ENCODE results near the gene LRCOL1.

Gene LRCOL1

DNA sequence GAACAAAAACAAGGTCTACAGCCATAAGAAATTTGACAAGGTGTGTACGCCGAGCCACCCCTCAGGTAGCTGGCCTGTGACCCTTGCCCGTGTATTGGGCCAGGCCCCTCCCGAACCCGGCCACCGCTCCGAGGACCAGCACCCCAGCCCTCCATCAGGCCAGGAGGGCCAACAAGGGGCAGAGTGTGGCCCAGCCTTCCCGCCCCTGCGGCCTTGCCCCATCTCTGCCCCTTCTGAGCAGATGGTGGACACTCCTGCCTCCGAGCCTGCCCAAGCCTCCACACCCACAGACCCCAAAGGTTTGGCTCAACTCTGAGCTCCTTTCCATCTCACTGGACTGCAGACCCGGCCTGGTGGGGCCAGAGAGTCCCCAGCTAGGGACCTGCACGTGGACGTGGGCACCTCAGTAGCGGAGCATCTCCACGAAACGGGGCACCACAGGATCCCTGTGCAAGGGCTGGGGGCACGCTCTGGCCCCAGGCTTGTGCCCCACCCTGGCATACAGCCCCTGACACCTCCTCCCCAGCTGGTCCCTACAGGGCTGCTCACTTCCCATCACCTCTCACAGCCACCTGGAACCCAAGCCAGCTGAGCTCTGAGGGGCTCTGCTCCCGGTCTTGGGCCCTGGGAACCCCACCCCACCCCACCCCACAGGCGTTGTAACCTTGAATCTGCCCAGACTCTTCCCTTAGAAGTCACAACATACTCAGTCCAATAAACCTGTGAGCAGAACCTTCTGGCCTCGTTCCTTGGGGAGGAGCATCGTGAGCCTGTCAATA is 11.5 kb upstream of the LRCOL1 start:
- H3K27ac ChIP-seq (ENCODE audit: insufficient read depth in 1 of 2, low read depth in 1 of 2, low read length in 2 of 2, poor library complexity in 1 of 2, severe bottlenecking in 2 of 2): no peak overlapping the region
- CTCF ChIA-PET: interaction anchor here (1.3 to 3.5 kb wide), 3 partner anchors 9 to 16 kb away, joined by 3 to 12 read pairs (median 5); no protein-coding TSS in a partner anchor

GRCh38 chr12:132620899-132621656 is 10.7 kb upstream of the LRCOL1 start:
- no peak for DNase-seq
- no peak overlapping the region for H3K27ac ChIP-seq (ENCODE audit: insufficient read depth in 1 of 2, low read depth in 1 of 2, low read length in 2 of 2, poor library complexity in 1 of 2, severe bottlenecking in 2 of 2)
- CTCF ChIA-PET: interaction anchor here (1.3 to 3.5 kb wide), 3 partner anchors 8 to 16 kb away, joined by 3 to 12 read pairs (median 5); no protein-coding TSS in a partner anchor
- 84% methylated on average over 24 of the region's 28 CpGs for WGBS (ENCODE audit: insufficient coverage)
- H3K4me1 ChIP-seq (ENCODE audit: control extremely low read depth in 1 of 4, control insufficient read depth in 4 of 4, insufficient read depth in 4 of 4, low read length in 3 of 4): peaks cover 0 to 4% (median 1%) of the 10 kb centered on the region in 4 experiments
- H3K36me3 ChIP-seq (ENCODE audit: control insufficient read depth in 4 of 4, insufficient read depth in 4 of 4, low read length in 3 of 4): peaks cover 0 to 34% (median 16%) of the 10 kb centered on the region in 4 experiments
- POLR2A ChIA-PET: interaction anchor here (0.6 kb wide), 1 partner anchor 13 kb away, joined by 3 read pairs; no protein-coding TSS in a partner anchor
- no peak overlapping the region for H3K4me3 ChIP-seq (ENCODE audit: control insufficient read depth in 1 of 7, extremely low read depth in 1 of 7, insufficient read depth in 4 of 7, low read depth in 2 of 7, low read length in 6 of 7)
- H3K9me3 ChIP-seq (ENCODE audit: control extremely low read depth in 1 of 5, control insufficient read depth in 4 of 5, insufficient read depth in 2 of 5, low read depth in 1 of 5, low read length in 4 of 5): peaks cover 0 to 21% (median 19%) of the 10 kb centered on the region in 5 experiments
- H3K27me3 ChIP-seq (replicated peaks in 2 of 5; ENCODE audit: control insufficient read depth in 4 of 5, insufficient read depth in 5 of 5, low read length in 4 of 5): peaks cover 7 to 51% (median 12%) of the 10 kb centered on the region in 5 experiments

More for the DNA sequence above, 11.5 kb upstream of the LRCOL1 start:
- H3K4me3 ChIP-seq (ENCODE audit: control insufficient read depth in 1 of 7, extremely low read depth in 1 of 7, insufficient read depth in 4 of 7, low read depth in 2 of 7, low read length in 6 of 7): no peak overlapping the region
- H3K27me3 ChIP-seq (replicated peaks in 2 of 5; ENCODE audit: control insufficient read depth in 4 of 5, insufficient read depth in 5 of 5, low read length in 4 of 5): peaks cover 7 to 44% (median 10%) of the 10 kb centered on the region in 5 experiments
- H3K36me3 ChIP-seq (ENCODE audit: control insufficient read depth in 4 of 4, insufficient read depth in 4 of 4, low read length in 3 of 4): peaks cover 0 to 40% (median 17%) of the 10 kb centered on the region in 4 experiments
- POLR2A ChIA-PET: no interaction called here
- WGBS (ENCODE audit: insufficient coverage): 92% methylated on average over 15 of the region's 21 CpGs
- DNase-seq: no peak
- peaks cover 0 to 4% (median 1%) of the 10 kb centered on the region in 4 experiments for H3K4me1 ChIP-seq (ENCODE audit: control extremely low read depth in 1 of 4, control insufficient read depth in 4 of 4, insufficient read depth in 4 of 4, low read length in 3 of 4)
- H3K9me3 ChIP-seq (ENCODE audit: control extremely low read depth in 1 of 5, control insufficient read depth in 4 of 5, insufficient read depth in 2 of 5, low read depth in 1 of 5, low read length in 4 of 5): peaks cover 0 to 14% (median 11%) of the 10 kb centered on the region in 5 experiments

DNA sequence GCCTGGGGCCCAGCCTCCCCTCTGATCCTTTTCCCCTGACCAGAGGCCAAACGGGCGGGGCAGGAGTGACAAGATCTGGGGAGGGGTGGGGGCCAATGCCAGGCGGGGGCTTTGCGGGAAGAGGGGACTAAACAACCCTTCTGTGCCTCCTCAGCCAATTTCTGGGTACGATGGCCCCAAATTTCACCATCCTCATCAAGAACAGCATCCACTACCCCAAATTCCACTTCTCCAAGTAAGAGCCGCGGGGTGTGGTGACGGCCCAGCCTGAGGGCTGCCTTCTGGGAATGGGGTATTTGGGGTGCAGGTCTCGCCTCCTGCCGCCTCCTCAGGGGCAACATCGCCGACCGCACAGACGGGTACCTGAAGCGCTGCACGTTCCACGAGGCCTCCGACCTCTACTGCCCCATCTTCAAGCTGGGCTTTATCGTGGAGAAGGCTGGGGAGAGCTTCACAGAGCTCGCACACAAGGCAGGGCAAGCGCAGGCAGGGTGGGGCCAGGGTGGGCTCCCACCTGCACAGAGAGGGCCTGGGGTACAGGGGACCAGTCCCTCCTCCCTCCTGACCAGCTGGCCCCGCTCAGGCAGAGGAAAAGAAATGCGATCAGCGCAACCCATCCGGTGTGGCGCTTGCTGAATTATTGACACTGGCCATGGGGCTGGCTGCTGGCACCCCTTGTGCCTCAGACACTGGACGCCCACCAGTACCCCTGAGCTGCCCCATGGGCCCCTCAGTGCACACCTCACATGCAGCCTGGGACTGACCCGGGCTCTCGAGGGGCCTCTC is 9.9 kb upstream of the LRCOL1 start:
- peaks cover 0 to 26% (median 12%) of the 10 kb centered on the region in 4 experiments for H3K36me3 ChIP-seq (ENCODE audit: control insufficient read depth in 4 of 4, insufficient read depth in 4 of 4, low read length in 3 of 4)
- peaks cover 0 to 4% (median 1%) of the 10 kb centered on the region in 4 experiments for H3K4me1 ChIP-seq (ENCODE audit: control extremely low read depth in 1 of 4, control insufficient read depth in 4 of 4, insufficient read depth in 4 of 4, low read length in 3 of 4)
- POLR2A ChIA-PET: no interaction called here
- no peak overlapping the region for H3K27ac ChIP-seq (ENCODE audit: insufficient read depth in 1 of 2, low read depth in 1 of 2, low read length in 2 of 2, poor library complexity in 1 of 2, severe bottlenecking in 2 of 2)
- 51% methylated on average over 22 of the region's 29 CpGs for WGBS (ENCODE audit: insufficient coverage)
- H3K27me3 ChIP-seq (replicated peaks in 2 of 5; ENCODE audit: control insufficient read depth in 4 of 5, insufficient read depth in 5 of 5, low read length in 4 of 5): peaks cover 7 to 58% (median 13%) of the 10 kb centered on the region in 5 experiments
- no peak for DNase-seq
- peaks cover 0 to 26% (median 22%) of the 10 kb centered on the region in 5 experiments for H3K9me3 ChIP-seq (ENCODE audit: control extremely low read depth in 1 of 5, control insufficient read depth in 4 of 5, insufficient read depth in 2 of 5, low read depth in 1 of 5, low read length in 4 of 5)
- CTCF ChIA-PET: interaction anchor here (3.5 kb wide), 1 partner anchor 17 kb away, joined by 12 read pairs; no protein-coding TSS in a partner anchor
- no peak overlapping the region for H3K4me3 ChIP-seq (ENCODE audit: control insufficient read depth in 1 of 7, extremely low read depth in 1 of 7, insufficient read depth in 4 of 7, low read depth in 2 of 7, low read length in 6 of 7)

GRCh38 chr12:132619386-132620112 is 9.2 kb upstream of the LRCOL1 start:
- H3K9me3 ChIP-seq (ENCODE audit: control extremely low read depth in 1 of 5, control insufficient read depth in 4 of 5, insufficient read depth in 2 of 5, low read depth in 1 of 5, low read length in 4 of 5): peaks cover 0 to 27% (median 22%) of the 10 kb centered on the region in 5 experiments
- no peak for DNase-seq
- peaks cover 7 to 62% (median 15%) of the 10 kb centered on the region in 5 experiments for H3K27me3 ChIP-seq (replicated peaks in 2 of 5; ENCODE audit: control insufficient read depth in 4 of 5, insufficient read depth in 5 of 5, low read length in 4 of 5)
- WGBS (ENCODE audit: insufficient coverage): 24% methylated on average over 32 of the region's 53 CpGs
- no peak overlapping the region for H3K27ac ChIP-seq (ENCODE audit: insufficient read depth in 1 of 2, low read depth in 1 of 2, low read length in 2 of 2, poor library complexity in 1 of 2, severe bottlenecking in 2 of 2)
- H3K36me3 ChIP-seq (ENCODE audit: control insufficient read depth in 4 of 4, insufficient read depth in 4 of 4, low read length in 3 of 4): peaks cover 0 to 19% (median 6%) of the 10 kb centered on the region in 4 experiments
- CTCF ChIA-PET: interaction anchor here (3.5 kb wide), 1 partner anchor 18 kb away, joined by 12 read pairs; no protein-coding TSS in a partner anchor
- POLR2A ChIA-PET: no interaction called here
- peaks cover 0 to 4% (median 1%) of the 10 kb centered on the region in 4 experiments for H3K4me1 ChIP-seq (ENCODE audit: control extremely low read depth in 1 of 4, control insufficient read depth in 4 of 4, insufficient read depth in 4 of 4, low read length in 3 of 4)
- H3K4me3 ChIP-seq (ENCODE audit: control insufficient read depth in 1 of 7, extremely low read depth in 1 of 7, insufficient read depth in 4 of 7, low read depth in 2 of 7, low read length in 6 of 7): no peak overlapping the region

GRCh38 chr12:132619071-132619385 is 8.6 kb upstream of the LRCOL1 start:
- 5% methylated on average over 11 of the region's 28 CpGs for WGBS (ENCODE audit: insufficient coverage)
- Histone ChIP-seq H3K27ac (ENCODE audit: insufficient read depth in 1 of 2, low read depth in 1 of 2, low read length in 2 of 2, poor library complexity in 1 of 2, severe bottlenecking in 2 of 2) (no peak overlapping the region), H3K4me3 (ENCODE audit: control insufficient read depth in 1 of 7, extremely low read depth in 1 of 7, insufficient read depth in 4 of 7, low read depth in 2 of 7, low read length in 6 of 7) (no peak overlapping the region), H3K27me3 (replicated peaks in 2 of 5; ENCODE audit: control insufficient read depth in 4 of 5, insufficient read depth in 5 of 5, low read length in 4 of 5) (peaks cover 7 to 62% (median 15%) of the 10 kb centered on the region in 5 experiments), H3K36me3 (ENCODE audit: control insufficient read depth in 4 of 4, insufficient read depth in 4 of 4, low read length in 3 of 4) (peaks cover 0 to 13% (median 4%) of the 10 kb centered on the region in 4 experiments), H3K9me3 (ENCODE audit: control extremely low read depth in 1 of 5, control insufficient read depth in 4 of 5, insufficient read depth in 2 of 5, low read depth in 1 of 5, low read length in 4 of 5) (peaks cover 0 to 27% (median 22%) of the 10 kb centered on the region in 5 experiments), H3K4me1 (ENCODE audit: control extremely low read depth in 1 of 4, control insufficient read depth in 4 of 4, insufficient read depth in 4 of 4, low read length in 3 of 4) (peaks cover 0 to 4% (median 1%) of the 10 kb centered on the region in 4 experiments)
- POLR2A ChIA-PET: no interaction called here
- no peak for DNase-seq
- CTCF ChIA-PET: interaction anchor here (3.5 kb wide), 1 partner anchor 19 kb away, joined by 12 read pairs; no protein-coding TSS in a partner anchor

GRCh38 chr12:132618683-132619043 is 8.3 kb upstream of the LRCOL1 start, which contains the start of gene P2RX2:
P2RX2 (plus strand) TSS chr12:132618776; CDS start chr12:132618817, 41 bp downstream.
- POLR2A ChIA-PET: interaction anchor here (0.6 to 1.2 kb wide), 2 partner anchors 20 to 27 kb away, joined by 3 read pairs; no protein-coding TSS in a partner anchor
- WGBS (ENCODE audit: insufficient coverage): 5% methylated on average over 34 of the region's 49 CpGs
- peaks cover 0 to 27% (median 22%) of the 10 kb centered on the region in 5 experiments for H3K9me3 ChIP-seq (ENCODE audit: control extremely low read depth in 1 of 5, control insufficient read depth in 4 of 5, insufficient read depth in 2 of 5, low read depth in 1 of 5, low read length in 4 of 5)
- H3K4me3 ChIP-seq (ENCODE audit: control insufficient read depth in 1 of 7, extremely low read depth in 1 of 7, insufficient read depth in 4 of 7, low read depth in 2 of 7, low read length in 6 of 7): peak within 1 kb of the TSS in 1 of 7 experiments; percentile 19
- H3K27me3 ChIP-seq (replicated peaks in 2 of 5; ENCODE audit: control insufficient read depth in 4 of 5, insufficient read depth in 5 of 5, low read length in 4 of 5): peaks cover 7 to 62% (median 15%) of the 10 kb centered on the region in 5 experiments
- H3K27ac ChIP-seq (ENCODE audit: insufficient read depth in 1 of 2, low read depth in 1 of 2, low read length in 2 of 2, poor library complexity in 1 of 2, severe bottlenecking in 2 of 2): no peak within 1 kb of the TSS
- DNase-seq: no peak
- H3K4me1 ChIP-seq (ENCODE audit: control extremely low read depth in 1 of 4, control insufficient read depth in 4 of 4, insufficient read depth in 4 of 4, low read length in 3 of 4): peaks cover 0 to 4% (median 1%) of the 10 kb centered on the region in 4 experiments
- CTCF ChIA-PET: interaction anchor here (0.6 to 10.8 kb wide), 2 partner anchors 11 to 16 kb away, joined by 3 to 147 read pairs; no protein-coding TSS in a partner anchor
- peaks cover 0 to 10% (median 2%) of the 10 kb centered on the region in 4 experiments for H3K36me3 ChIP-seq (ENCODE audit: control insufficient read depth in 4 of 4, insufficient read depth in 4 of 4, low read length in 3 of 4)
